HFFc6 (cell line): ENCODE measurements around the gene STAP2. TPM values are rescaled to one million over a fixed set of nuclear protein-coding genes. Genes with fewer than 3 reads are reported as not detected.
"Not testable (repeated sequence)": the region's sequence is repeated elsewhere in the genome, so short reads cannot be mapped to it uniquely, and the experiment has no call there.

Source experiments
- DNase-seq: peaks from one replicate; pipeline ENCODE4 v3.0.0-alpha.2; 2018
- H3K27ac Mint-ChIP-seq: 2 replicates; pipeline ENCODE4 v1.8.0; 2020; ENCODE audit warnings: mild to moderate bottlenecking, mixed read lengths
- H3K27me3 Mint-ChIP-seq: 2 replicates; pipeline ENCODE4 v1.8.0; 2021; ENCODE audit warnings: mild to moderate bottlenecking, moderate library complexity, mixed read lengths; ENCODE audit not compliant: insufficient read depth
- H3K36me3 Mint-ChIP-seq: 2 replicates; pipeline ENCODE4 v1.8.0; 2021; ENCODE audit warnings: low read depth, mixed read lengths
- H3K4me1 Mint-ChIP-seq: 2 replicates; pipeline ENCODE4 v1.8.0; 2020; ENCODE audit warnings: low read depth, mixed read lengths
- H3K4me3 Mint-ChIP-seq: 2 replicates; pipeline ENCODE4 v1.8.0; 2020; ENCODE audit warnings: mild to moderate bottlenecking, moderate library complexity, mixed read lengths
- H3K9me3 Mint-ChIP-seq: 2 replicates; pipeline ENCODE4 v1.8.0; 2020; ENCODE audit warnings: mild to moderate bottlenecking, mixed read lengths
- total RNA-seq, 6 experiments: library from RNA; stranded (reverse); fragmentation: NEBNext Ultra II Directional; extraction: Animal tissue kit (Norgen Biotek cat#: 25700); gene quantifications; 2 replicates in 1 of 6; 3 replicates in 5 of 6; pipeline ENCODE4 v1.2.3, GENCODE V29; 2021
- TF ChIP-seq, protein P1 (sequence below): fragments of 200-600 bp; sonication (generic); IDR thresholded peaks from 2 replicates; pipeline ENCODE4 v1.5.0; 2021; ENCODE audit warnings: antibody characterized with exemption, mild to moderate bottlenecking

Gene STAP2
- total RNA-seq, 6 experiments from 2014 or later: 0.24 to 2.7 (median 1.9) TPM

DNA sequence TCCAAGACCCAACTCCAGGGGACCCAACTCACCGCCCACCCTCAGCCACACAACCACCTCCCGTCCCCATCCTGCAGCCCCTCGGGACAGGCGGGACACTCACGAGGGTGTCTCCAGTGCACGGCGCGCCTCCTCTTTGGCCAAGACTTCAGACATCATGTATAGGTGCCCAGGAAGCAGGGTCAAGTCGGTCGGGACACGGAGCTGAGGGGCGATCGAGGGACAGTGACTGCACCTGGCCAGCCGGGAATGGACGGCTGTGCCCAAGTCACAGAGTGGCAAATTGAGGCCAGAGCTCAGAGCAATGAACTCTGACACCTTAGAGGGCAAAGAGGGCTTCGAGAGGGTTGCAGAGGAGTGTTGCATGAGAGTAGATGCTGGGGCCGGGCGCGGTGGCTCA is 8.8 kb downstream of the STAP2 start:
- no peaks in the 10 kb centered on the region for H3K36me3 Mint-ChIP-seq
- H3K4me3 Mint-ChIP-seq: no peak overlapping the region
- no peak overlapping the region for H3K27ac Mint-ChIP-seq
- peaks cover 1% of the 10 kb centered on the region; the same call in 1 of the 2 replicates for H3K9me3 Mint-ChIP-seq
- H3K4me1 Mint-ChIP-seq: no peaks in the 10 kb centered on the region
- H3K27me3 Mint-ChIP-seq: peaks cover 4% of the 10 kb centered on the region
- DNase-seq: no peak
- TF ChIP-seq, protein P1, sequence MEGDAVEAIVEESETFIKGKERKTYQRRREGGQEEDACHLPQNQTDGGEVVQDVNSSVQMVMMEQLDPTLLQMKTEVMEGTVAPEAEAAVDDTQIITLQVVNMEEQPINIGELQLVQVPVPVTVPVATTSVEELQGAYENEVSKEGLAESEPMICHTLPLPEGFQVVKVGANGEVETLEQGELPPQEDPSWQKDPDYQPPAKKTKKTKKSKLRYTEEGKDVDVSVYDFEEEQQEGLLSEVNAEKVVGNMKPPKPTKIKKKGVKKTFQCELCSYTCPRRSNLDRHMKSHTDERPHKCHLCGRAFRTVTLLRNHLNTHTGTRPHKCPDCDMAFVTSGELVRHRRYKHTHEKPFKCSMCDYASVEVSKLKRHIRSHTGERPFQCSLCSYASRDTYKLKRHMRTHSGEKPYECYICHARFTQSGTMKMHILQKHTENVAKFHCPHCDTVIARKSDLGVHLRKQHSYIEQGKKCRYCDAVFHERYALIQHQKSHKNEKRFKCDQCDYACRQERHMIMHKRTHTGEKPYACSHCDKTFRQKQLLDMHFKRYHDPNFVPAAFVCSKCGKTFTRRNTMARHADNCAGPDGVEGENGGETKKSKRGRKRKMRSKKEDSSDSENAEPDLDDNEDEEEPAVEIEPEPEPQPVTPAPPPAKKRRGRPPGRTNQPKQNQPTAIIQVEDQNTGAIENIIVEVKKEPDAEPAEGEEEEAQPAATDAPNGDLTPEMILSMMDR: no peak

DNA sequence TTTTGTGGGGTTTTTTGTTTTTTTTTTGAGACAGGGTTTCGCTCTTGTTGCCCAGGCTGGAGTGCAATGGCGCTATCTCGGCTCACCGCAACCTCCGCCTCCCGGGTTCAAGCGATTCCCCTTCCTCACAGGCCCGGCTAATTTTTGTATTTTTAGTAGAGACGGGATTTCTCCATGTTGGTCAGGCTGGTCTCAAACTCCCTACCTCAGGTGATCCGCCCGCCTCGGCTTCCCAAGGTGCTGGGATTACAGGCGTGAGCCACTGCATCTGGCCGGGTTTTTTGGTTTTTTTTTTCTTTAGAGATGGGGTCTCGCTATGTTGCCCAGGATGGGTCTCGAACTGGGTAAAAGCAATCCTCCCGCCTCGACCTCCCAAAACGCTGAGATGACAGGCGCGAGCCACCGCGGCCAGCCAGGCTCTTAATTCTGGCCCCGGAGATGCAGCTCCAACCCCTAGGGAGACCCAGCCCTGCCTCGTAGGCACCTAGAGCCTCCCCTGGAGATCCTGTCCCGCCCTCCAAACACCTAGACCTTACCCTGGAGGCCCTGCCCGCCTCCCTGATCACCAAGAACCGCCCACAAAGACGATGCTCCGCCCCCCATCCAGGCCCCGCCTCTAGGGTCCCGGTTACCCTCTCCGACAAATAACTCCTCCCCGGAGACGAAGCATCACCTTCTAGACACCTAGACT is 9.5 kb downstream of the STAP2 start:
- peak overlapping the region; percentile 85 for H3K4me3 Mint-ChIP-seq
- DNase-seq, H3K36me3 Mint-ChIP-seq, H3K4me1 Mint-ChIP-seq, H3K27me3 Mint-ChIP-seq, H3K9me3 Mint-ChIP-seq: not testable (repeated sequence)
- peak overlapping the region; percentile 62 for H3K27ac Mint-ChIP-seq

DNA sequence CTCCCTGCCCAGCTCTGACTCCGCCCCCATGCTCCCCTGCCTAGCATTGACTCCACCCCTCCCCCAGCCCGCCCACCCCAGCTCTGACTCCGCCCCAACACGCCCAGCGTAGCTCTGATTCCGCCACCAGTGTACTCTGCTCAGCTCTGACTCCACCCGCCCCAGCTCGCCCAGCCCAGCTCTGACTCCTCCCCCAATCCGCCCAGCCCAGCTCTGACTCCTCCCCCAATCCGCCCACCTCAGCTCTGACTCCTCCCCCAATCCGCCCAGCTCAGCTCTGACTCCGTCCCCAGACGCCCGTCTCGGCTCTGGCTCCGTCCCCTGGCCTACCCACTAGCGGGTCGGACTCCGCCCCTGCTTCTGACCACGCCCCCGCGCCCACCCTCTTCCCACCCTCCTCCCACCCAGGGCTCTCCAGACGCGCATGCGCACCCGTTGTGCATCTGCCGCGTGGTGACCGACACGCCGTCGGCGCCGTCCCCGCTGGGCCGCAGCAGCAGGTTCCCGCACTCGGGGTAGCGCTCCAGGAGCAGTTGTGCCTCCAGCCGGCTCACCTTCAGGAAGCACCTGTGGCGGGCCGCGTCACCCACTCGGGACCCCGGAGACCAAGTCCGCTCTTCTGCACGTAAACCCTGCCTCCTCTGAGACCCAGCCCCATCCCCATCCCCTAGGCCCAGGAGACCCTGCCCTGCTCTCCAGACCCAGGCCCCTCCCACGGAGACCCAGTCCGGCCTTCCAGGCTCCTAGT is 10.2 kb downstream of the STAP2 start:
- H3K27ac Mint-ChIP-seq: peak overlapping the region; percentile 62
- H3K4me1 Mint-ChIP-seq: no peaks in the 10 kb centered on the region
- H3K36me3 Mint-ChIP-seq: no peaks in the 10 kb centered on the region
- TF ChIP-seq, protein P1: no peak
- DNase-seq: peak; percentile 89
- peak overlapping the region; percentile 85 for H3K4me3 Mint-ChIP-seq
- peaks cover 4% of the 10 kb centered on the region for H3K27me3 Mint-ChIP-seq
- H3K9me3 Mint-ChIP-seq: no peaks in the 10 kb centered on the region

DNA sequence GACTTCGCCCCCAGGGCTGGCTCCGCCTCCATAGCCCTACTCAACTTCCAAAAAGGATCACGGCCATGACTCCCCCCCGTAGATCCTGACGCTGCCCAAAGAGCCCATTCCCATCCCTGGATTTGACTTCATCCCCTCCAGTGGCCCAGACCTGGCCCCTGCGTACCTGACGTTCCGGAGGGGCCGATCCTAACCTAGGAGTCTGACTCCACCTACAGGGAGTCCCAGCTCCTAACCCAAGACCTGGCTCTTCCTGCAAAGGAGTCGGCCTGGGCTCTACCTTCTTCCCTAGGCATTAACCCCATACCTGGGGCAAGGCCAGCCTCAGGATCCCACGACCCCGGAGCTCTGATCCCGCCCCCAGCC is 10.8 kb downstream of the STAP2 start:
- H3K4me1 Mint-ChIP-seq: no peaks in the 10 kb centered on the region
- no peak for DNase-seq
- H3K9me3 Mint-ChIP-seq: no peaks in the 10 kb centered on the region
- TF ChIP-seq, protein P1: no peak
- H3K4me3 Mint-ChIP-seq: peak overlapping the region; percentile 47
- no peaks in the 10 kb centered on the region for H3K36me3 Mint-ChIP-seq
- H3K27ac Mint-ChIP-seq: no peak overlapping the region
- peaks cover 4% of the 10 kb centered on the region for H3K27me3 Mint-ChIP-seq

DNA sequence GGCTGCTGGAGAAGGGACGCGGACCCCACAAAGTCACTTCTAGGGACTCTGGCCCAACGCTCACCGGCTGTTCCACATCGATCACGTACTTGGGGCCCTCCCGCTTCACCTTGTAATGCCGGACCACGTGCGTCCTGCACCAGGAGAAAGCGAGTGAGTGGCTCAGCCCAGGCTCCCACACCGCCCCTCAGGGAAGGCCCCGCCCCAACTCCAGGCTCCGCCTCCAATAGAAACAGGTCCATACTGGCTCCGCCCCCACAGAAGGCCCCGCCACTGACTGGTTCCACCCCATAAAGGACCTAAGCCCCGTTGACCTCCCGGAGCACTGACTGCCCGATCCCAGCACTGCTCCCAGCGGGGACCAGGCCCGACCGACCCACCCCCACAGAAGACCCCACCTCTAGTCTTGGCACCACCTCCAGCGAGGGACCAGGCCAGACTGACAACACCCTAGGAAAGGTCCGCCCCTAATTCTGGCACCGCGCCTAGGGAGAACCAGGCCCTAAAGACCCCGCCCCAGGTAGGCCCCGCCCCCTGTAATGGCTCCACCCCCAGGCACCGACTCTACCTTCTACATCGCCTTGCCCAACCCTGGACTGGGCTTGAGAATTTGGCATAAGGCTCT is 11.3 kb downstream of the STAP2 start:
- H3K36me3 Mint-ChIP-seq: no peaks in the 10 kb centered on the region
- H3K4me1 Mint-ChIP-seq: no peaks in the 10 kb centered on the region
- no peaks in the 10 kb centered on the region for H3K9me3 Mint-ChIP-seq
- no peak for DNase-seq
- peak overlapping the region; percentile 47; the same call in 1 of the 2 replicates for H3K4me3 Mint-ChIP-seq
- H3K27me3 Mint-ChIP-seq: peaks cover 4% of the 10 kb centered on the region
- no peak overlapping the region for H3K27ac Mint-ChIP-seq
- TF ChIP-seq, protein P1: no peak

DNA sequence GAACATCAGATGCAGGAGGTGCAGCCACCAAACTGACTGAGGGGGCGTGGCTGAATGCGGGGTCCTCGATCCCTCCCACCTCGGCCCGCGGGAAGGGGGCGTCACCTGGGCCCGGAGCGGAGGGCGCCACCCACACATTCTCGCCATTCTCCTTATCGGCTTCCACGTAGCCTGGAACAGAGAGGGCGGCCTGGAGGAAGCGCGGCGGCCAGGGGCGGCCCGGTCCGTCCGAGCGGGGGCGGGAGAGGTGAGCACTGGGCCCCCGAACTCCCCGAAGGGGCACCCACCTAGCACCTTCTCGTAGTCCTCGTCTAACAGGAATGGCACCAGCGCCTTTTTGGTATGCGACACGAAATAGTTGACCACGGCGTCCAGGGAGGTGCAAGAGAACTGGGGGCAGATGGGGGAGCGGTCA is 11.8 kb downstream of the STAP2 start:
- H3K4me3 Mint-ChIP-seq: no peak overlapping the region; the same call in 1 of the 2 replicates
- peaks cover 4% of the 10 kb centered on the region for H3K27me3 Mint-ChIP-seq
- H3K36me3 Mint-ChIP-seq: no peaks in the 10 kb centered on the region
- DNase-seq: no peak
- TF ChIP-seq, protein P1: no peak
- H3K4me1 Mint-ChIP-seq: no peaks in the 10 kb centered on the region
- H3K27ac Mint-ChIP-seq: no peak overlapping the region
- H3K9me3 Mint-ChIP-seq: peaks cover 5% of the 10 kb centered on the region; the same call in 1 of the 2 replicates
